Measurements from ENCODE around the gene FETUB. TPM values are rescaled to one million over a fixed set of nuclear protein-coding genes. Genes with fewer than 3 reads are reported as not detected.

Gene FETUB
- total RNA-seq, 2 experiments from 2014 or later, result not detected

DNA sequence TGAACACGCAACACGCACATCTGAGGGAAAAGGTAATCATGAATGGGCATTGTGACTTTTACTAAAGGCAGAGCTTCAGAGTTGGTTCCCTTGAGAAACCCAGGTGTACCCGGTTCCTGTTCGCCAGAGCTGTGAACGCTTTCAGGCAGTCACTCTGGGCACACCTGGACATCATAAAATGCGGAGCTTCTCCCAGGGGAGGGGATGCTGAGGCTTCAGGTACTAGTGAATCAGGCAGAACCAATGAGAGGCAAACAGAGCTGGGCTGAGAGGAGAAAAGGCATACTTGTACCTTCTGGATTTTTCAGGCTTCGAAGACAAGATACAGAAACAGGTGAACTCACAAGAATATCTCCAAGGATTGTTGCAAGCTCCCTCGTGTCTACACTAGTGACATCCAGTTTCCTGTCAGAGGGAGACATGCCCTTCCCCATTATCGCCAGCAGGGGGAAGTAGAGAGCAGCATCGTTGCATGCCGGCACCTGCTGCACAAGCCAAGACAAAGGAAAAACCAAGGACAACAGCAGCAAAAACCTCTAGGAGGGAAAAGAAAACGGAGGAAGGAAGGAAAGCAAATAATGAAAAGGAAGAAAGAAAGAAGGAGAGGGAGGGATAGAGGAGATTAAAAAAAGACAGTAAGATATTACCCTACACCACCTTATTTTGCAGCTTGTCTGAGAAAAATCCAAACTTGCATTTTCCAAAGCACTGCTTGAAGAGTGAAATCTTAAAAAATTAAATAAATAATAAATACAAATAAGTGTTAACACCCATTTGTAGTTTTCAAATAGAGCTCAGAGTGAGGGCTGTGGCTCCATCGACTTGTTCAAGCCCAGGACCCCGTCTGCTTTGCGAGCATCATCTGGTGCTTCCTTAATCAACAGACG lies 25.4 kb upstream of the FETUB start:
- Histone ChIP-seq H3K36me3 (ENCODE audit: insufficient read depth, low read length) (no peaks in the 10 kb centered on the region), H3K27me3 (ENCODE audit: control insufficient read depth in 1 of 2, insufficient read depth in 2 of 2, low read length in 2 of 2) (peaks cover 0 to 9% of the 10 kb centered on the region in 2 experiments), H3K4me1 (ENCODE audit: insufficient read depth, low read length) (peaks cover 19% of the 10 kb centered on the region), H3K9me3 (ENCODE audit: control insufficient read depth in 1 of 2, insufficient read depth in 1 of 2, low read length in 2 of 2) (no peaks in the 10 kb centered on the region), H3K4me3 (ENCODE audit: low read length) (peak overlapping the region; percentile 34), H3K27ac (ENCODE audit: low read depth in 1 of 2, low read length in 2 of 2) (no peak overlapping the region)
- Mint-ChIP-seq H3K36me3 (ENCODE audit: low read depth) (no peaks in the 10 kb centered on the region), H3K27ac (no peak overlapping the region), H3K9me3 (no peaks in the 10 kb centered on the region), H3K27me3 (peaks cover 19% of the 10 kb centered on the region), H3K4me3 (peak overlapping the region; percentile 51), H3K4me1 (ENCODE audit: low read depth) (peaks cover 19% of the 10 kb centered on the region)
- TF ChIP-seq, protein P1, sequence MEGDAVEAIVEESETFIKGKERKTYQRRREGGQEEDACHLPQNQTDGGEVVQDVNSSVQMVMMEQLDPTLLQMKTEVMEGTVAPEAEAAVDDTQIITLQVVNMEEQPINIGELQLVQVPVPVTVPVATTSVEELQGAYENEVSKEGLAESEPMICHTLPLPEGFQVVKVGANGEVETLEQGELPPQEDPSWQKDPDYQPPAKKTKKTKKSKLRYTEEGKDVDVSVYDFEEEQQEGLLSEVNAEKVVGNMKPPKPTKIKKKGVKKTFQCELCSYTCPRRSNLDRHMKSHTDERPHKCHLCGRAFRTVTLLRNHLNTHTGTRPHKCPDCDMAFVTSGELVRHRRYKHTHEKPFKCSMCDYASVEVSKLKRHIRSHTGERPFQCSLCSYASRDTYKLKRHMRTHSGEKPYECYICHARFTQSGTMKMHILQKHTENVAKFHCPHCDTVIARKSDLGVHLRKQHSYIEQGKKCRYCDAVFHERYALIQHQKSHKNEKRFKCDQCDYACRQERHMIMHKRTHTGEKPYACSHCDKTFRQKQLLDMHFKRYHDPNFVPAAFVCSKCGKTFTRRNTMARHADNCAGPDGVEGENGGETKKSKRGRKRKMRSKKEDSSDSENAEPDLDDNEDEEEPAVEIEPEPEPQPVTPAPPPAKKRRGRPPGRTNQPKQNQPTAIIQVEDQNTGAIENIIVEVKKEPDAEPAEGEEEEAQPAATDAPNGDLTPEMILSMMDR (IDR thresholded peaks at IDR 0.05), result peak; percentile 98
- POLR2A ChIA-PET, result interaction anchor here (0.7 to 3.0 kb wide), 7 partner anchors 44 to 609 kb away, joined by 3 to 25 read pairs (median 4); partner anchors contain the start of genes DNAJB11 and EIF4A2
- intact Hi-C loops (cut with DNase I, micrococcal nuclease), result loop anchor here (1.0 to 5.0 kb wide), 3 partner anchors 73 to 552 kb away; partner anchors contain the start of gene CRYGS (in 1 of the 2)
- ATAC-seq (ENCODE audit: poor library complexity) (peak; percentile 65), DNase-seq (peak; percentile 56 to 89 (median 66))
- CTCF ChIA-PET, result interaction anchor here (0.5 to 4.7 kb wide), 18 partner anchors 9 to 682 kb away, joined by 3 to 49 read pairs (median 4); partner anchors contain the start of genes DNAJB11 and TBCCD1

DNA sequence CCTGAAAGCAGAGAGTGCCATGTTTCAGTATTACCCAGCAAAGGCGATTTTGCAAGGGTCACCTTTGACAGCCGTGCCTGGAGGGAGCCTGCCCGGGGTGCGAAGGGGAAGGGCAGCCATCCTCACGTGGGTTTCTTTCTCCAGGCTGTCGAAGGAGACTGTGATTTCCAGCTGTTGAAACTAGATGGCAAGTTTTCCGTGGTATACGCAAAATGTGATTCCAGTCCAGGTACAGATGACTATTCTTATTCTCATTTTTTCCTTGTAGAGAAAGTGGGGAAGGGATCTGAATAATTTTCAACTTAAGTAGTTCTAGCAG lies 23.9 kb upstream of the FETUB start:
- peaks cover 0 to 5% of the 10 kb centered on the region in 2 experiments for H3K9me3 ChIP-seq (ENCODE audit: control insufficient read depth in 1 of 2, insufficient read depth in 1 of 2, low read length in 2 of 2)
- no peak overlapping the region for H3K27ac Mint-ChIP-seq
- peaks cover 19% of the 10 kb centered on the region for H3K4me1 Mint-ChIP-seq (ENCODE audit: low read depth)
- H3K9me3 Mint-ChIP-seq, result no peaks in the 10 kb centered on the region
- H3K36me3 Mint-ChIP-seq (ENCODE audit: low read depth), result no peaks in the 10 kb centered on the region
- peaks cover 19% of the 10 kb centered on the region for H3K4me1 ChIP-seq (ENCODE audit: insufficient read depth, low read length)
- POLR2A ChIA-PET, result interaction anchor here (0.6 to 2.2 kb wide), 4 partner anchors 14 to 1030 kb away, joined by 3 to 23 read pairs (median 4); partner anchors contain the start of genes EIF4A2 and SENP2
- DNase-seq (no peak), ATAC-seq (ENCODE audit: poor library complexity) (no peak)
- no peak overlapping the region for H3K4me3 ChIP-seq (ENCODE audit: low read length)
- peaks cover 25% of the 10 kb centered on the region for H3K27me3 Mint-ChIP-seq
- CTCF ChIA-PET, result interaction anchor here (1.2 to 4.7 kb wide), 13 partner anchors 29 to 689 kb away, joined by 3 to 49 read pairs (median 8); partner anchors contain the start of genes DNAJB11 and EIF4A2
- H3K27me3 ChIP-seq (ENCODE audit: control insufficient read depth in 1 of 2, insufficient read depth in 2 of 2, low read length in 2 of 2), result peaks cover 0 to 9% of the 10 kb centered on the region in 2 experiments
- intact Hi-C loops (cut with DNase I, micrococcal nuclease), result loop anchor here (2.0 to 5.0 kb wide), 4 partner anchors 49 to 633 kb away; partner anchors contain the start of genes CRYGS (in 1 of the 2) and TBCCD1 (in 1 of the 2)
- no peaks in the 10 kb centered on the region for H3K36me3 ChIP-seq (ENCODE audit: insufficient read depth, low read length)
- TF ChIP-seq, protein P1 (IDR thresholded peaks at IDR 0.05), result no peak
- H3K4me3 Mint-ChIP-seq, result no peak overlapping the region
- H3K27ac ChIP-seq (ENCODE audit: low read depth in 1 of 2, low read length in 2 of 2), result no peak overlapping the region

Measured in CD4-positive, alpha-beta T cell (primary cell).